ENCODE data around the gene VCPKMT.

DNA sequence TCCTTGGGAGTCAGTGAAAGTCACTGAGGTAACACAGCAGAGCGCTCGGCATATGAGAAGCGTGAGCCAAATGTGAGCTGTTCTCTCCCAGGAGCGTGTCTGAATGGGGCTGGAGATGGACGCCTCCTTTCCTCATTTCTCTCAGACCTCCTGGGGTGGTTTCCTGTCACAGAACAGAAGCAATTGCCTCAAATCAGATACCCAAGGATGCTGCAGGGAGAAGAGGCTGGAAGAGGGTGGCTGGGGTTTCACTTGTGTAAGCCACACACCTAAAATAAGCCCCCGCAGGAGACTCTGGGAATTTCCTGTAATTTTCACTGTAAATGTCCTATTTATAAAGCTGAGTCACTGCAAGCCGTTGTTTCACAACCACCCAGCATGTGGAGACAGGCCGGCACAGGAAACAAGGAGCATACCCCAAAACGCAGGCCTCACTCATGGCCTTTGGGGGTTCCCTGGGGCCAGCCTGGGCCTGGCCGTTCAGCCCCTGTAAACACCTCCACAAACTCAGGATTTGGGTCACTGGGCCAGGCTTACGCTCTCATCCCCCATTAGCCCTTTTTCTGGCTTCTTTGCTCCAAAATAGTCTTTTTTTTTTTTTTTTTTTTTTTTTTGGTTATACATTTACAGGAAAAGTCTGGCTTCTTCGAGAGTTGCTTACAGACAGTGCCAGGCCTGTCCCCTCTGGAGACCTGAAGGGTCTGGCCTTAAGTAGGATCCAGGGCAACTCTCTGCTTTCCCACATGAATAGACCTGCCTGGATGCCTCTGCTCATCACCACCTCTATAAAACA lies 55.3 kb downstream of the VCPKMT start:
- no peak for TF ChIP-seq CTCF (conservative IDR thresholded peaks at IDR 0.05; ENCODE audit: low read length)
- no peak for TF ChIP-seq EZH2phosphoT487 (IDR thresholded peaks at IDR 0.05; ENCODE audit: borderline replicate concordance, low read depth, low read length)

Measured in OCI-LY7 (cell line).